ENCODE results near the gene DOCK4.
"Not testable (repeated sequence)": the region's sequence is repeated elsewhere in the genome, so short reads cannot be mapped to it uniquely, and the experiment has no call there.

The DOCK4 gene

DNA sequence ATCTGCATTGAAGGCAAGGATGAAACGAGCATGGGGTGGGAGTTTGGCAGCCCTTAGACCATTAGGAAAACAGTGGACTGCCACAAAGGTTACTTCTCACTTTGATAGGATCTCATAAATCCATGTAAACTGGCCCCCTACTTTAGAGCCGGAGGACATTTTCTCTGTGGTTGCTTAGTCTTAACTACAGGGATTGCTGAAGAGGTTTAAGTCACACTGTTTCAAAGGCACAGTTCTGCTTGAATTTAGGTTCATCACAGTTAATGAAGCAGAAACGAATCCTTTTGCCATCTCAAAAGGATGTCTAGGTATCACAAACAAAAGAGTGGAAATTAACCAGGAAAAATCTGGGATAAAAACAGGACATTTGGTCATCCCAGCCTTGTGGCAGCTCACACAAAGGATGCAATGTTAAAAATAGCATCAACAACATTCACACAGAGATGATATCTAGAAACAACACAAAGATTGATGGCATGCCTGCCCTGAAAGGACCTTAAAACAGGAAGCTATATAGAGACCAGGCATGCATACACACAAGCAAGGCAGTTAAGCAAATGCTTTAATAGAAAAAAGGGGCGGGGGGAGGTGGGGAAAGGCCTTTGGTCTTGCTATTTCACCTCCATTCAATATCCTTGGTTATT lies 74.0 kb downstream of the DOCK4 start:
- DNase-seq: no peak

DNA sequence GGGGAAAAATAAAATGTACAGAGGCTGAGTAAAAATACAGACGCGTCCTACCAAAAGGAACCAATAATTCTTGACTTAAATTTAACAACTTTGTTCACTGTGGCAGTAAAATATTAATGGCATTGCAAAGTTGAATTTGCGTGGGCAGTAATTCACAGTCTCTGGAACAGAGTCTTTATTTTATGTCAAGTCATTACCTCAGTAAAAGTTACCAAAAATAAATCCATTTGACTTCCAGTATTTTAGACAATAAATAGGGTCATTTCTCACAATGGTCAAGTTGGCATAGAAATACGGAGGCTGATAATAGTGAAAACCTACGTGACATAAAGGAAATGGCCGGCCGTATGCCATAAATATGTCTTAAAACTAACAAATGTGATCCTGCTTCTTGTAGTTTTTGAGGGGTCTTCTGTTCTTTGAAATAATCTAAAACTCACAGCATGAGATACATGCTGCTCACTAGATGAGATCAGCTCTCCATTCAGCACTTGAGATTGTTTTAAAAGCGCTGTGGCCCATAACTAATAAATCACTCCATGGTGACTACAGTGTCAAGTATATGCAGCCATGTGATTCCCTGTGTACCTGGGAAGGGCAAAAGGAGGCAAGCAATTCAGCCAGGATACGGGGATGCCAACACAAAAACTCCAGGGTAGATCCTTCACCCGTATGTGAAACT lies 75.3 kb downstream of the DOCK4 start:
- no peak for DNase-seq

DNA sequence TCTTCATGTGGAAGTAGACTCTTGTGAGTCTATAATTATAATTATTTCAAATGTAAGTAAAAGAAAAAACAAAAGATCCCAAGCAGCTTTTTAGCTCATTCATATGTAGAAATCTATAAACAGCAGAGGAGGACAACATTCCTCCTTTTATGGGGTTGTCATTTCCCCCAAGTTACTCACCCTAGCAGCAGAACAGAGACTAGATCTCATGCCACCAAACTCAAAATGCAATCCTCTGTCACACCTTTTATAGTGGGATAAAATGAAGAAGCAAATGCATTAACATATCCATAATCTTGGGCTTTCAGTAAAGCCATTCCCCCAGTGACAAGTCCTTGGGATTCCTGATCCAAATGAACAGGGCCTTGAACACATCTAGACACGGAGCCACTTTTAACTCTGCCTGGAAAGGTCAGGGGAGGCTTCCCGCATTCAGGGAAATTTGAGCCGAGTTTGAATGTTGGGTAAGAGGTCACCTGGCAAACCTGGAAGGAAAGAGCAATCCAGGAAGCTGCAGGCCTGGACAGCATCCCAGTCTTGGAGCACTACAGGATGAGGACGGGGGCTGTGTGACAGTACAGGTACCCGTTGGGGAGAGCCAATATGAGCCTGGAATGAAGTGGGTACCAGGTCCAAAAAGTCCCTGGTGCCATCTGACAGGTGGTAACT lies 76.4 kb downstream of the DOCK4 start:
- no peak for DNase-seq

DNA sequence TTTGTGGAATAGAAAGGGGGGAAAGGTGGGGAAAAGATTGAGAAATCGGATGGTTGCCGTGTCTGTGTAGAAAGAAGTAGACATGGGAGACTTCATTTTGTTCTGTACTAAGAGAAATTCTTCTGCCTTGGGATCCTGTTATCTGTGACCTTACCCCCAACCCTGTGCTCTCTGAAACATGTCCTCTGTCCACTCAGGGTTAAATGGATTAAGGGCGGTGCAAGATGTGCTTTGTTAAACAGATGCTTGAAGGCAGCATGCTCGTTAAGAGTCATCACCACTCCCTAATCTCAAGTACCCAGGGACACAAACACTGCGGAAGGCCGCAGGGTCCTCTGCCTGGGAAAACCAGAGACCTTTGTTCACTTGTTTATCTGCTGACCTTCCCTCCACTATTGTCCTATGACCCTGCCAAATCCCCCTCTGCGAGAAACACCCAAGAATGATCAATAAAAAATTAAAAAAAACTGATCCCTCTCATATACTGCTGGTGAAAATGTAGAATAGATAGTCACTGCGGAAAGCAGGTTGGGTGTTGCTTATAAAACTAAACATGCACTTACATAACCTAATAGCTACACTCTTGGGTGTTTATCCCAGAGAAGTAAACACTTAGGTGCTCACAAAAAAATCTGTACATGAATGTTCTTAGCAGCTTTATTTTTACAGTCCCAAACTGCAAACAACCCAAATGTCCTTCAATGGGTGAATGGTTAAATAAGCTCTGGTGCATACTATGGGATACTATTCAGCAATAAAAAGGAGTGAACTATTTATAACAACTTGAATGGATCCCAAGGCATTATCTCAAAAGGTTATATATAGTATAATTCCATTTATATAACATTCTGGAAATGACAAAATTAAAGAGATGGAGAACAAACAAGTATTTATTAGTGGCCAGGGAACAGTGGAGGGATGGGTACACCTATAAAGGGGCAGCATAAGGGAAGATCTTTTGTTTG lies 77.5 kb downstream of the DOCK4 start:
- DNase-seq: not testable (repeated sequence)

DNA sequence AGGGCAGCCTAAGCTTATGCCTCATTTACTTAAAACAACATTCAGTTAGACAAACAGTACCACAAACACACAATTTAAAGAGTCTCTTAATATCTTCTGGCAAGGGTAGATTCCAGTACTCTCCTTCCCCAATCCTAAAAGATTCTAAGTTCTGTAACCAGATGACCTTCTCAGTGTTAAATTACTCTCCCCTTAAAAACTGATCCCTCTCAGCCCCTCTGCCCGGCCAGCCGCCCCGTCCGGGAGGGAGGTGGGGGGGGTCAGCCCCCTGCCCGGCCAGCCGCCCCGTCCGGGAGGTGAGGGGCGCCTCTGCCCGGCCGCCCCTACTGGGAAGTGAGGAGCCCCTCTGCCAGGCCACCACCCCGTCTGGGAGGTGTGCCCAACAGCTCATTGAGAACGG lies 78.2 kb downstream of the DOCK4 start:
- DNase-seq: not testable (repeated sequence)

DNA sequence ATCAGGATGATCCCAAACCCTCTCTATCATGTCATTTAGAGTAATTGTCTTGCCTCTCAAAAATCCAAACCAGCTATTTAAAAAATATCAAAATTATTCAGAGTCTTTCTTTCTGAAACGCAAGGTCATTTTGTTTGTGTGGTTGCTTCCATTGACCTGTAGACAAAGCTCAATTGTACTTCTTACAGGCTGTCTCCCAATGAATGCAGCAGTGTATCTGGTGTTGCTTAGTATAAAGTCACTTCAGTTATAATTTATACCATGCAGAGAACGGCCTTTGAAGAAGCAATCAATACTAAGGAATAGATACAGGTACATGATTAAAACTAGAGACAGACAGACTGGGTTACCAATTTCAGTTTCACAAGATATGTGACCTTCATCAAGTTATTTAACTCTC lies 80.9 kb downstream of the DOCK4 start:
- DNase-seq: no peak

DNA sequence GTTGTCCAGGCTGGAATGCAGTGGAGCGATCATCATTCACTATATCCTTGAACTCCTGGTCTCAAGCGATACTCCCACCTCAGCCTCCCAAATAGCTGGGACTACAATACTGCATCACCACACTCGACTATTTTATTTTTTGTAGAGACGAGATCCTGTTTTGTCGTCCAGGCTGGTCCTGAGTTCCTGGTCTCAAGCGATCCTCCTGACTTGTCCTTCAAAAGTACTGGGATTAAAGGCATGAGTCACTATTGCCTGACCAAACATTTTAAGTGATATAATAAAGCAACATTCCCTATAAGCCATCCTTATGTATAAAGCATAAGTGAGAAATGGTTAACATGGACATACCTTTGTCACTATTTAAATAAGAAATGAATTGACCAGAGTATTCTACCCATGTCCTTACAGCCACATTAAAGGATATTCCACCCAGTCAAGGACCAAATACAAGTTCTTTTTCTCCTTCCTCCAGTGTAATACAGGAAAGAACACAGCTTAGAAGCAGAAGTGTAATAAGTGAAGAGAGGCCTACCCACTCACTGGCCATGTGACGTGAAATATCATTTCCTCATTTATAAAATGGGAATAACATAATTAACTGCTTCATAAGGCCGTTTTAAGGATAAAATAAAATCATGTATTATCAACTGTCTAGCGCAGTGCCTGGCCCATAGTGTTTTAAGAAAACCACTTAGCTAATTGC lies 82.0 kb downstream of the DOCK4 start:
- no peak for DNase-seq

DNA sequence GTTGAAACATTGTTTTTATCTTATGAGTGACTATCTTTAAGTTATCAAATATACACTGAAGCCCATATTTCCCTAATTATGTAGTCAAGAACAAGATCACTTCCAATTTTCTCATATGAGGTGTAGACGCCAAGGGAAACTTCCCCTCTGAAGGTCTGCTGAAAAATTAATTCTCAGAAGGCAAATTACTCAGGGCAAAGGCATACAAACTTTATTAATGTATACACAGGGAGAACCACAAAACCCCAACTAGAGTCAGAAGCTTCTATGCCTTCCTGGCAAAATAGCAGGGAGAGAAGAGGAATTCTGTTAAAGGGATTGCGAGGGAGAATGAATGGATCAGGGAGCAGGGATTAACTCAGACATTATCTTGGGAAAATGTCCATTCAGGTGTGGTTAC lies 83.4 kb downstream of the DOCK4 start:
- DNase-seq: no peak

DNA sequence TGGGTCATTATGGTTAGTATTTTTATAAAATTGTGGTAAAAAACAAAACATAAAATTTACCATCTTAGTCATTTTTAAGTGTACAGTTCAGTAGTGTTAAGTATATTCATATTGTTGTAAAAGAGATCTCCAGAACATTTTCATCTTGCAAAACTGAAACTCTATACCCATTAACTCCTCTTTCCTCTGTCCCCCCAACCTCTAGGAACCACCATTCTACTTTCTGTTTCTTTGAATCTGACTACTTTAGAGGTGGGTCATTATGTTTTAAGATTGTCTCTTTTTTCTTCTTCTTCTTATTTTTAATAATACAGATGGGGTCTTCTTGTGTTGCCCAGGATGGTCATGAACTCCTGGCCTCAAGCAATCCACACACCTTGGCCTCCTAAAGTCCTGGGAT lies 84.1 kb downstream of the DOCK4 start:
- no peak for DNase-seq

DNA sequence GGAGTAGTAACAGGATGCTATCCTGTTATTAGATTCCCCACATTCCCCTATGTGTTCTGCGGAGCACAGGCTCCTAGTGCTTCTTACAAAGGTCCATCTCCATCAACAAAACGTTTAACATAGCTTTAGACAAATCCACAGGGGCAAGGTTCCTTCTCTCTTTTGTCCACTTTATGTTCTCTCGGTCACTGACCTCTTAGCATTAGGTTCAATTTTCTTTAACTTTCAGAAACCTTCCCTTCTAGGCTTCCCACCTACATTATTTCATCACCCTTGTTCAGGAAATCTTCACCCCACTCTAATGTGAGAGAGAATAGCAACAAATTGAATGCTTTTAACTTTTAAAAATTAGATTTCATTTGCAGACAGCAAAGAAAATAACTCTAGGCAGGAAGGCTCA lies 84.9 kb downstream of the DOCK4 start:
- DNase-seq: no peak

DNA sequence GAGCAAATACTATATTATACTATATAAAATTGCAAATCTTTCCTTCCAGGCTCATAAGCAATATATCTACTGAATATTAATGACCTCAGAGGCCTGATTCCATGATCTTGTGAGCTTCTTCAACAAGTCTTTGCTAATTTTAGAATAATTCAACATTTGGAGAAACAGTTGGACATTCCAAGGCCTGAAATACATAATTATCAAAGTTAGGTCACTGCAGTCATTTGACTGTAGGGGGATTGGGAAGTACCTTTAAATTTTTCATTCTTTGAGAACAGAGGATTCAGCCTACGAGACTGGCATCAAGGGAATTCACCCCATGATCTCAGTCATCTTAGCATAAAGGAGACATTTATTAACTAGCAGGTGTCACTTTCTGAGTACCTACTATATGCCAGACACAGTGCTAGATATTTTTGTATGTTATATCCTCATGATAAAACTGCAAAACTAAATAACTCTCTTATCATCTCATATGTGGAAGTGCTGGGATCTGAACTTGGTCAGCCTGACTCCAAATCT lies 85.4 kb downstream of the DOCK4 start:
- no peak for DNase-seq

DNA sequence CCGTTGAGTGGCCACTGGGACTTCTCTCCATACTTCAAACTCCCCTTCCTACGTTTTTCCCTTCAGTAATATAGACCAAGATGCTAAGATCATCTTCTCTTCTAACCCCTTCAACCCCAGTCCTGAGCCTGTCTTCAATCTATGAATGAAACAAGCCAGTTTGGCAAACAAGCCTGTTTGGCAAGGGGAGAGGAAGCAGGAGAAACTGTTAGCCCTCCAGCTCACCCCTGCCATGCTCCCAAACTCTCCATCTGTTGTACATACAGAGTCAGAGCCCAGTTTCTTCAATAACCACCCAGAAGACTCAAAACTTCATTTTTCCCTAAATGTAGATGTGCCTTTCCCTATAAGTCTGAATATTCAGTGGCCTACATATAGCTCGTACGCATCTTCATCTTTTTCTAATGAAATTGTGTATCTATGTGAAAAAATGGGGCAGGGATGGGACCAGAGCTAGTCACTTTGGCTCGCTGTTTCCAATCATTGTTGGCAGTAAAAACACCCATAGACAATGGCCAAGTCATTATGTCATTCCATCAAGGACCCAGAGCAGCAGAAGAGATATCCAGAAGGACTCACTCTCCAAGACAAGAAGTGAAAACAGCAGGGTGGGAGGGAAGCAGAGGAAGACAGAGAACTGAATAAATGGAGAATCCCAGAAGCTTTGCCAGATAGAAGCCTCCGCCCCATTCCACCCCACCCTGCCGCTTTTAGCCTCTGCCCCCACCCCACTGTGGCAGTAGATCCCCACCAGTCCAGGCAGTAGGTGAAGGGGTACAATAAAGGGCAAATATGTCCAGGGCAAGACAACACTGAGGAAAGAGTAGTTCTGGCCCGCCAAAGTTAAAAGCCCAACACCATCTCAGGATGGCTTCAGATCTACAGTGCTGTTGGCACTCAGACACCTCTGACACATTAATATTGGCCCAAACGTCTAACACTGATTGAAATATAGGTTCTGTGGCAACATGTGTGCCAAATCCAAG lies 87.3 kb downstream of the DOCK4 start:
- DNase-seq: no peak

DNA sequence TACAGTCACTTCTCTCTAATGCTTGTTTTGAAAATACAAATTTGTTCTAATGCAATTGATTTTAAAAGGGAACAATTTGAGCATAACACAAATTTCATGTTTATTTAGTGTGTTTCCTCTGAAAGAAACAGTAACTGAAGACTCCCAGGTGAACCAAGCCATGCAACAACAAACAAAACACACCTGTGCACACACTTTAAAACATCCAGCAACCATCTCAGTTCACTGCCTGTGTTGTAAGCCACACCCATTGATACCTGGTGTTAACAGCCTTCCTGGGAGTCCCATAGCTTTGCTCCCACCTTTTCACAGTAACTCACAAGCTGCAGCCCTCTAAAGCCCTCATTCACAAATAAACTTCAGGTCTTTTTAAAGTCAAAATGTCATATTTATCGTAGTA lies 89.3 kb downstream of the DOCK4 start:
- DNase-seq: no peak

DNA sequence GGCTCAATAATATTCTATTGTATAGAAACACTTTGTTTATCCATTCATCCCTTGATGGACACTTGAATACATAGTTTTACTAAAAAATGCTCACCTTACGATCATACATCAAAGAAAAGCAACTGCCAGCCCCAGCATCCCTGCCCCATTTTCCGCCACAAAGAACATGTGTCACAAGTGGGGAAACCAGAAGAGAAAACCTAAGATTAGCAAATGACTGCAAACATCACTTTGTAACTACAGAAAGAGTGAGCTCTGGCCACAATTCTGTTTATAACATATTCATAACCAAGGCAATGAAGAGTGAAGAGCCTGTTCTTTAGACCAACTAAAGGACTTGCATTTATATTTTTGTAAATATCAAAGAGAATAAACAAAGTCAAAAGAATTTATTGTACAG lies 89.8 kb downstream of the DOCK4 start:
- no peak for DNase-seq

DNA sequence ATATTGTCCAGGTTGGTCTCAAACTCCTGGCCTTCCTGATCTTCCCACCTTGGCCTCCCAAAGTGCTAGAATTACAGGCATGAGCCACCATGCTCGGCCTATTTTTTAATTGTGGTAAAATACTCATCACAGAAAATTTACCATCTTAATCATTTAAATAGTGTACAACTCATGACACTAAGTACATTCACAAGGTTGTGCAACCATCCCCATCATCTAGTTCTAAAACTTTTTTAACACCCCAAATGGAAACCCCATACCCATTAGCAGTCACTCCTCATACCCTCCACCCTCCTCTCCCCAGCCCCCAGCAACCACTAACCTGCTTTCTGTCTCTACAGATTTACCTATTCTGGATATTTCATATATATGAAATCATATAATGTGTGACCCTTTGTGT lies 90.3 kb downstream of the DOCK4 start:
- no peak for DNase-seq

DNA sequence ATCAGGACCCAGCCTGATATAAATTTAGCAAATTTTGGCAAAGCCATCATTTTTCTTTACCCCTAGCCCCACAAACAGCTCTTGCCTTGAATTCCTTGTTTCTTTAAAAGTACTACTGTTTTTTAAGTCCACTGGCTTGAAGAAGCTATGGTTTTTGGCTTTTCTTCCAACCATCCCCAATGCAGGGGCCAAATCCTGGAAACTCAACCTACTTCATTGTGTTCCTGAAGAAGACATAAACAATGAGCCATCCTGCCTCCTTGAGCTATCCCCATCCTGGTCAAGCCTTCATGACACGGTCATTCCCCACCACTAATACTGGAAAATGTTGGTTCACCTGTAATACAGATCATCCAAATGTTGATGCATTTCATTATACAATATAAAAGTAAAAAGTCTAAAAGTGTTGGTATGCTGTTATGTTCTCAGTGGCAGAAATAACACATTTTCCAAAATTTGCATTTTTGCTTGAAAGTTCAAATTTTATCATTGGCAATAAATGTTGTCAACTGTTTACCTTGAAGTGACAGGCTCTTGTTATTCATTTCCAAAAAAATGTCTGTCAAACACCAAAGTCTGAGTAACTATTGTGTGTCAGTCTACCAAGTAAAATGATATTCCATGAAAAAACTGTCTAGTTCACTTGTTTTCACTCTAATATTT lies 92.2 kb downstream of the DOCK4 start:
- DNase-seq: no peak

DNA sequence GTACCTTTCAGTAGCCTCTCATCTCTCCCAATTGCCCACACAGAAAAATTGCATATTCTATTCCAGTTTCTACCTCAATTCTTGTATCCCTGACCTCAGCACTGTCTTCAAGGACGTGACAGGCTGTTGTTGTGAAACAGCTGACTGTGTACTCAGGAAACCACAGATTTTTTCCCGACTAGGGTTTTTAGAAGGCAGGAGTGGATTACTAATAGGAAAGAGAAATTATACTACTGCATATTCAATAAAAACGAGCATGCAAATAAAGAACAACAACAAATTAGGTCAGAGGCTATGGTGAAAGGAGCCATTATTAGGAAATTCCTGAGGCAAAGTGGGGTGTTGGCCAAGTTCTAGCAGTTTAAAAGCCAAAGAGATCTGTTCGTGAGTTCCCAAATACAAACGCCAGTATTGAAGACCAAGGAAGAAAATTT lies 93.4 kb downstream of the DOCK4 start:
- no peak for DNase-seq

DNA sequence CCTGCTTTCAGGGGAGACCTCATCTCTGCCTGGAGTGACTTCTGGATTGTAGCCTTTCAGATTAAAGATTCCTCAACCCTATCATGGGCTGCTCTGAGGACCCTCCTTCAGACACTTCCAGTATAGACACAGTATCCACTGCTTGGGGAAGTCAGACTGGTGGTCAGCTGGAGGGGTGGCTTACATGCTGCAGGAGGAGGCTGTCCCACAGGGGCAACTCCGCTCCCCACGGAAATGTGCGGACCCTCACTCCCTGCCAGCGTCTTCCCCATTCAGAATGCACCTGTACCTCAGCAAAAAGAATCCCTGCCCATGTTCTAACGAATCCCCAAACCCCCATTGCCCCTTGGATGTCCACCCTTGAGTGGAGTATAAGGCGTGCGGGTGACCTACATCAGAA lies 95.5 kb downstream of the DOCK4 start:
- DNase-seq: no peak

DNA sequence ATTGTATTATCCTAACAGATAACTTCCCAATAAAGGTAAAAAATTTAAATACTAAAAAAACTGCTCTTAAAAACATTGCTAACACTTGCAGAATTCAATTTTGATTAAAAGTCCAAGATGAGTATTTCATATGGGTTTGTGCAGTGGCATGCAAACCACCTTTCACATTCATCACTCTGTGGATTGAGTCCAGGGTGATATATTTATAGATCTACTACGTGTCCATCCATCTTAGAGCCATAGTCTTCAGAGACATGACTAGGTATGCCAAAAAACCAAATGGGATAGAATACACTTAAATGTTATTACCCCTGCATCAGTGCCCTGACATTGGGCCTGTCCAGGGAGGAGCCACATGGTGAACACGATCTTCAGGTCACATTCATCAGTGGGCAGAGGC lies 96.0 kb downstream of the DOCK4 start:
- DNase-seq: no peak

DNA sequence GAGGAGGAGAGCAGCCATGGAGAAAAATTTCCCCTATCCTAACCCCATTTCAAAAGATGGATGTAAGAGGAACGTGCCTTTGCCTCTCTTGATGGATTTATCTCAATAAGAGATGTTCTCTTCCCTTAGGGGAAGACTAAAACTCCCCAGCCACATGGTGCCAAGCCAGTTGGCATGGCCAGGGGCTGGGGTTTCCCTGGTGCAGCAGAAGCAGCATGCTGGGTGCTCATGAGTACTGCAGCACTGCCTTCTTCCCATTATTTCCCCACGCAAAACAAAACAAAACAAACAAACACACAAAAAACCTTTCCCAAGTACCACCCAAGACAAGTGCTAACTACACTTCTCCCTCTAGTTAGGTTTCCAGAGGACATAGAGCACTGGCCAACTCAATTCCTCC lies 97.2 kb downstream of the DOCK4 start:
- DNase-seq: no peak

Data from NCI-H2171 (cell line).